ENCODE data around the gene S100A2.

S100A2 gene

DNA sequence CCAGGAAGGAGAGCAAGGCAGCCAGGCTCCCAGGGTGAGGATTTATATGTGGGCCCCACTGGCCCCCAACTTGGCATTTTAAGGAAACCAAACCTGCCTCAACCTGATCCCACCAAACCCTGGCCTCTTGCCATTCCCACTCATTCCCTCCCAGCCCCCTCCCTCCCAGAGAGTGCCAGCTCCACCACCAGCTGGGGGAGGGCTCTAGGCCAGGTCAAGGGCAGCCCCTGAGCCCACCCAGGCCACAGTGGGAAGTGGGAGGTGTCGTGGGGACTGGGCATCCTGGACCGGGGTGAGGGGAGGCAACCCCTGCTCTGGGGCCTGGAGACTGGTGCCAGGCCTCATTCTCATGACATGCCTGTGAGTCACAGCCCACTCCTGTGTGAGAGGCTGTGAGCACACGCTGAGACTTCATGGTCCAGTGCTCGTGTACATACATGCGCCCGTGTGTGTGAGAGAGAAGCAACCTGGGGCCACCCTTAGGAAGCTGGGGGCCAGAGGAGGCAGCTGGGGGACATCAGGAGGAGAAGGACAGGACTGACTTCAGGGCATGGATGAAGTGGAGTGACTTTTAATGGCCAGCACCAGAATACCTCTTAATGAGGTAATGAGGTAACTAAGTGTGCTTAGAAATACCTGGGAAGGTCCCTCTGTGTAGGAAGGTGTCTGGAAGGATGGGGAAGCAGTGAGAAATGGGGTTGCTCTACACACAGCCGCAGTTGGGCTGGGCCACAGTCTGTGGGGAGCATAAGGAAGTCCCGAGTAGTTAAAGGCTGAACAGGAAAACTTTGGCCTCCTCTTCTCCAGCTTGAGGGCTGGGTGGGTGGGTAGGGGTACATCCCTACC is at the start of gene S100A2:
TSS of gene S100A2 (minus strand) at position 316 of the 846 bp plus-strand sequence. CDS start 1,967 bp downstream, outside the sequence.
- peak in 1 of 4 experiments; percentile 7 for DNase-seq

DNA sequence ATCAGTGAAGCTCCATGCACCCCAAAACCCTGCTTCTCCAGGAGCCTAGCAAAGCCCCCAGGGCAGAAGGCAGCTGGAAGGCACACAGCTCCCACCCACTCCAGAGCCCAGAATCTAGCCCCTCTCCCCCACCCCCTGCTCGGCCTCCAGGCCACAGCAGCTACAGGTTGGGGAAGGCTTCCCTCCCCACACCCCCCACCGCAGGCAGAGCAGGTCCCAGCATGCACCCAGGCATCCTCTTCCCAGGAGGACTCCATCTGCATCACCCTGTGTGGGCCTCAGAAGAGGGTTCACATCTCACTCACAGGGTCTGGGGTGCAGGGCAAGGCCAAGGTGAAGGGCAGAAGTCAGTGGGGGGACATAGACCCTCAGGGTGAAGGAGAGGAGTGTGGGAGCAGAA is 49.8 kb upstream of the S100A2 start:
- no peak for DNase-seq

DNA sequence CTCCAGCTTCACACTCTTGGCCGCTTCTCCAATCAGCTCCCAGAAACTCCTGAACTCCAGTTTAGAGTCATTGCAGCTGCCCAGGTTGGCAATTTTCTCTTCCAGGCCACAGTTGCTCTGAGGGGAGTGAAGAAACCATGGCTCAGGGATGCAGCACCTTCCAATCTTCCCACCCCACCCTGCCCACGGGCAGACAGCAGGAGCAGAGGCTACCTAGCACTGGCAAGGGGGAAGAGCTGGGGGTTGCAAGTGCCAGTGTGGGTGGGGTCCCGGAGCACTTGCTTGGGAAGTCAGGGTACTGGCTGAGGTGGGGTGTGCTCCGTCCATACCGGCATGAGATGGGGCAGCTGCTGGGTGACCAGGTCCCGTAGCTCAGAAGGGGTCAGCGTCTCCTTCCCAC is 49.3 kb upstream of the S100A2 start:
- no peak for DNase-seq

DNA sequence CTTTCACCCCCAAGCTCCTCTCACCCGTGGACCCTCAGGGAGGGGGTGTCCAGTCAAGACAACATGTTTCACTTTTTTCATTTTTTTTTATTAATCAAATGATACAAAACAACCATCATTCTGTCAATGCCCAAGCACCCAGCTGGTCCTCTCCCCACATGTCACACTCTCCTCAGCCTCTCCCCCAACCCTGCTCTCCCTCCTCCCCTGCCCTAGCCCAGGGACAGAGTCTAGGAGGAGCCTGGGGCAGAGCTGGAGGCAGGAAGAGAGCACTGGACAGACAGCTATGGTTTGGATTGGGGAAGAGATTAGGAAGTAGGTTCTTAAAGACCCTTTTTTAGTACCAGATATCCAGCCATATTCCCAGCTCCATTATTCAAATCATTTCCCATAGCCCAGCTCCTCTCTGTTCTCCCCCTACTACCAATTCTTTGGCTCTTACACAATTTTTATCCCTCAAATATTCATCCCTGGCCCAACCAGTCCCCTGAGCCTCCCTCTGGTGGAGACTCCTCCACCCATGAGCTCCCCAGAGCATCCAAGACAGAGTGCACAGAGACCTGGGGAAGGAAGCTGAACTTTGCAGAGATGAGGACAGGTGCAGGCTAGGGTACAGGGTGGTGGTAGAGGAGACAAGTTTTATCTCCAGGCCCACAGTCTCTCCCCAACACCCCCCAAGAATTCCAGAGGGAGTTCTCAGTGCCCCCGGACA is 48.7 kb upstream of the S100A2 start:
- no peak for DNase-seq

DNA sequence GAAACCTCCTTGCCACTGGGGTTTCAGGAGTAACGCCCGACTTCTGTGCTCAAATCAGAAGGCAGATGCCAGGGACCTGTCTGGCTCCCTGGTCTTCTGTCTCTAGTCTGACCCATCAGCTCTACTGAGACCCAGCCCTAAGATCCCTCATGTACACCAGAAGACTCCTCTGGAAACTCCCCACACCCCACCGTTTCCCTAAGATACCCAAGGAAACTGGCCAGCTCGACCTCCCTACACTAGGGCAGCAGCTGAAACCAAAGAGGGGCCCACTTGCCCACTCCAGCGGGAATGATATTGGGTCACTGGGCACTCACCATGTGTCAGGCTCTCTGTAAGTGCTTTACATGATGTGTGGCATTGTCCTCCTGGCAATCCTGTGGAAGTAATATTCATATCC is 47.8 kb upstream of the S100A2 start:
- no peak for DNase-seq

DNA sequence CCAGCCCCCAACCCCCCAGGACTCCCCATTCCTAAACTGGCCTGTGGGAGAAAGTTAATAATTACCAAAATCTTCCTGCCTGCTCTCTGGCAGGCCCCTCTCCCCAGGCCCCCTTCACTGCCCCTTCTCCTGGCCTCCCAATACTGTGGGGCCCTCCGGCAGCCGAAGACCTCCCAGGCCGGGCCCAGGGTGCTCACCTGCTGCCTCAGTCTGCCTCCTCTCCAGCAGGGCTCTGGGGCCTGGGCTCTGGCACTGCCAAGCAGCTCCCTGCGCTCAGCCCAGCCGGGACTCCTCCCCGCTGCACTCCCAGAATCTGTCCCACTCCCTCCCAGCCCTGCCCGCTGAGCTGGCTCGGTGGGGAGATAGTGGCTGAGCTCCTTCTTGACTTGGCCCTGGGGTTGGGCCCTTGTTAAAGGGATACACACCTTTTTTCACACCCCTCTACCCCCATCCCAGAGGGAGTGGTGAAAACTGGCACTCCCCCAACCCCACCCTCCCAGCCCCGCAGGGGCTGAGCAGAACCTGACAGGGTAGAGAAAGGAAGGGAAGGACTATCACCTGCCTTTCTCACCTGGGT is 47.2 kb upstream of the S100A2 start, which contains the start of gene S100A16:
TSS of gene S100A16 (minus strand) at position 383 of the 577 bp plus-strand sequence. CDS start 4,986 bp downstream, outside the sequence.
- no peak for DNase-seq

DNA sequence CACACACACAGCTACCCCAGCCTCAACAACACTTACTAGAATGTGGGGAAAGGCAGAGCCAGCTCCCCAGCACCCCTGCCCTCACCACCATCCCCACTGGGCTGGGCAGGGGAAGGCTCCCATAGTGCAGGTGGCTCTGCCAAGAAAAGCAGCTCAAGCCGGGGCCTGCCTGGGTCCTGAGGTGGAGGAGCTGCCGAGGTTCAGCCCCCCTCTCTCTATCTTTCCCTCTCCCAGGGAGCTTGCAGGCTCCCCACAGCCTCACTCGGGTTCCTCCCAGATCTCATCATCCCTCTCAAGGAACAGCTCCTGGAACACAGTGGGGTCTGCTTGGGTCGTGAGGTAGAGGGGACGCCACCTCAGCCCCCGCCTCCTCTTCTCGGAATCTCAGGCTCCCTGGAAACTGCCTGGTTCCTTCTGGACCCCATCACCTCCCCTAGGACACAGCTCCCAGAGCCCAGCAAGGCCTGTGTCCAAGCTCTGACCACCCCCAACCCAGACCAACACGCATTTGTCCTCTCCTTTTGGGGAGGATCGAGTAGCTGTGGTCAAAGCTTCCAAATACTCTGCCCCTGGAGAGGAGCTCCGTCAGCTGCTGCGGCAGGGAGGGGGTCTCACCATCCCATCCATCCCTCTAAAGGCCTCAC is 46.6 kb upstream of the S100A2 start:
- no peak for DNase-seq

DNA sequence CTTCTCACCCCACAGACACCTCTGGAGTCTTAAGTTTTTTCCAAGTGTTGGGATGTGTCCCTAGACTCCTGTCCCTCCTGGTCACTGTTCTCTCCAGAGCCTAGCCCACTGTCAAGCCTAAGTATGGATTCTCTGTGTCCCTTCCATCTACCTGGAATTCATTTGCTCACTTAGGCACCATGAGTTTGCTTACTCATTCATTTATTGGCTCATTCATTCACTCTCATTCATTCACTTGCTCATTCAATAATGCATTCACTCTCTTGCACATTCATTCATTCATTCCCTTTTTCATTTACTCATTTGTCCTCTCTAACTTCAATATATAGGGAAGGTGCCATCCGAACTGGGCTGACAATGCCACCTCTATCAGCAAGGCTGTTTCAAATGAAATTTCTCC is 45.7 kb upstream of the S100A2 start:
- no peak for DNase-seq

DNA sequence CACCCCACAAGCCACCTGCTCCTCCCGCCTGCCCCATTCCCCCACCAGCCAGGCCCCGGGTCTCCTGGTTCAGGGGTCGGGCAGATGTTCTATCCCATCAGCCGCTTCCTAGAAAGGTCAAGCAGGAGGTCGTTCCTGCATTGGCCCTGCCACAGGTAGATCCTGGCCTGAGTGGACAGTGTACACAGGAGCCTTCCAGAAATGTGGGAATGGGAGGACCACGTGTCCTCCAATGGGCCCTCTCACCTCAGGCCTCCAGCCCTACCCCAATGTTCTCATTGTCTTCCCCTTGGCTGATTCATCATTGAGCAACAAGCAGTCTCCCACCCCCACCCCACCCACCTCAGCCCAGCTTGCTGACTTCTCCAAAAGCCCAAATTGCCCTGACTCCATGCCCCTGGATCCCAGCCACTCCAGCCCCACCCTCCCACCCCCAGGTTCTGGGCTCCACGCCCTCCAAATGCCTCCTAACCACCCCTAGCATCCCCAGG is 45.2 kb upstream of the S100A2 start:
- no peak for DNase-seq

DNA sequence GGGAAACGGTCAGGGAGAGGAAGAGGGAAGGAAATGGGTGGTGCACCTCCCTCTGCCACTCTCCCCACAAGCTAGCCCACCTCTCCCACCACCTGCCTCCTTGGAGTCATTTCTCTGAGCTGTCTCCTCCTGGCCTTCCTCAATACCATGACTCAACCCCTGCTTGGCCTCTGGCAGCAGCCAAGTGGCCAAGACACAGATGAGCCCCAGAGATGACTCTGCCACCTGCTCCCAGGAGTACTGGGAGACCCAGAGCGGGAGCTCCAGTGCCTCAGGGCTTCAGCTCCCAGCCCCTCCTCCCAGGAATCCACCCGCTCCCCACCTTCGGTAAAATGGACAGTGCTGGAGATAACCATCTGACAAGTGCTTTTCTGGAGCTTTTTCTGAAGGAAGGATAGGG is 44.7 kb upstream of the S100A2 start:
- no peak for DNase-seq

DNA sequence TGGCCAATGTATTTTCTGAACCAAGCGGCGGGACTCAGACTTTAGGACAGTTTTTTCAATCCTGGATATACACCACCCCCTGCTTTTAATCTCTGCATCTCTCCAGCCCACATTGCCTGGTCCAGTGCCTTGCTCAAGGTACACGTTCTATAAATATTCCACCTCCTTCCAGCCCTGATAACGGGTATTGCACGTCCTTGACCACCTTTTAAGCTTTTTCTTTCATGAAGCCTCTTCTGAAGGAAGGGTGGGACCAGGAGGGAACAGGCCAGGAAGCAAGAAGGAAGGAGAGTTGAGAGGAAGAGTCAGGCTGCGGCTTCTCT is 43.9 kb upstream of the S100A2 start:
- no peak for DNase-seq

DNA sequence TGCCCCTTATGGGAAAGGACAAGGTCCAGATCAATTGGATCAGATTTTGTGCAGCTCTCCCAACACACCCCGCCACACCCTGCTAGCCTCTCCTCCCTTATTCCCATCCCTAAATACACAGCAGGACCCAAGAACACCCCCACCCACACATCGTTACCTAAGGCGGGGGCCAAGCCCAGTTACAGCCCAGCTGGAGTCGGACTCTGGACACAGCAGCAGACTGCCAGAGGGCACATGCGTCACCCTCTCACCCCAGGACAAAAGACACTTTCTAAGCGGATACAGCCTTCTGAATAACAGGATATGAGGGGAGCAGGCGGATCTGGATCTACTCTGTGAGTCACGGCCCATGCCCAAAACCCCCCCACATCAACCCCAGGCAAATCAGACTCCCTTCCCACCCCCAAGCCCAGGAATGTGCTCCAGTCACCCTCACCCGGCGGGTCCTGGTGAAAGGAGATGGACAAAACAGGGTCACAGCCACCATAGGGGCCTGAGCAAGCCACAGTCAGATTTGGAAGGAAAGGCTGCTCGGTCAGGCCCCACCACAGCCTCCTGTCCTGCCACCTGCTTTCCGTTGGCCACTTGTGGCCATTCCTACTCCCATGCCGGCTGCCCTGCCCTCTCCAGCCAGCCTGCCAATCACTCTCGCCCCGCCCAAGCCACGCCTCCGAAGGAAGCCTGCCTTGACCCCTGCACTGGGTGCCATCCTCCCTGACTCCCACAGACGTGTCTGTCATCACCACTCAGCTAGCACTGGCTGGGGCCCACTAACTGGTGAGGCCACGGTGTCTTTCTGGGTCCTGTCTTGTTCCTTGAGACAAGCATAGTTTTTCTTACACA is 43.3 kb upstream of the S100A2 start:
- no peak for DNase-seq

DNA sequence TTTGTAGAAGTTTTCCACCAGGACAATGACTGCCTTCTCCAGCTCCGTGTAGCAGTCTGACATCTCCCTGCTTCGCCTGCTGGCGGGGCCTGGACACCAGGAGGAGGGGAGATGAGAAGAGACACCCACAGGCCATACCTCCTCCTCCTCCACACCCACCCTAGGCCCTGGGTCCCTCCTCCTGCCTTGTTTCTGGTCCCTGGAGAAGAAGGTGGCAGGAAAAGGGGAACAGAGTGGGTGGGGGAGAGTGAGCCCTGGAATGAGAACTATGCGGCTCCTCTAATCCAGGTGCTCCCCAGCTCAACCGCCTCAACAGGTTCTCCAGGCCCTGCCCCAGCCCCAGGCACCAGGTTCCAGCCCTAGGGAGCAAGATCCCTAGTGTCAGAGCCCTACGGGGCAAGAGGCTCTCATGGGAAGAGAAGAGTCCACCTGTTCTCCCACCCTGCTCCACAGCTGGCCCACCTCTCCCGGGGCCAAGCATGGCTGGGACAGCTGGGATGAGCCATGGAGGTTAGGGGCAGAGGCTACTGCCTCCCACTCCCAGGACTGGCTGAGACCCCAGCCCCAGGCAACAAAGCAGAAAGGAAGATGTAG is 42.5 kb upstream of the S100A2 start:
- DNase-seq = no peak

DNA sequence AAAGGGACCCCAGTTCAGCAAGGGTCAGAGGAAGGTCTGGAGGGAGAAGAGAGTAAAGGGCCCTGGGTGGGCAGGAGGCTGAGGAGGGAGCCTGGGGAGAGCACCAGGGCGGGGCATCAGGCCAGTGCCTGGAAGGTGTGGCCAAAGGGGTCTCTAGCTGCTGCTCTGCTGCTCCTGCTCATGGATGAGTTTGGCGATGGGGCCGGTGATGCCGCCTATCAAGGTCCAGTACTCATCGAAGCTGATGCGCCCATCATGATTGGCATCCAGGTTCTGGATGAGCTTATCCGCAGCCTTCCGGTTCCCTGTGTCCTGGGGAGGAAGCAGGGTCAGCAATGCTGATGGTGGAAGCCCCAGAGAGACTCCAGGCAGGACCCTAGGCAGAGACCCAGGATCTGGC is 41.7 kb upstream of the S100A2 start:
- DNase-seq = no peak

DNA sequence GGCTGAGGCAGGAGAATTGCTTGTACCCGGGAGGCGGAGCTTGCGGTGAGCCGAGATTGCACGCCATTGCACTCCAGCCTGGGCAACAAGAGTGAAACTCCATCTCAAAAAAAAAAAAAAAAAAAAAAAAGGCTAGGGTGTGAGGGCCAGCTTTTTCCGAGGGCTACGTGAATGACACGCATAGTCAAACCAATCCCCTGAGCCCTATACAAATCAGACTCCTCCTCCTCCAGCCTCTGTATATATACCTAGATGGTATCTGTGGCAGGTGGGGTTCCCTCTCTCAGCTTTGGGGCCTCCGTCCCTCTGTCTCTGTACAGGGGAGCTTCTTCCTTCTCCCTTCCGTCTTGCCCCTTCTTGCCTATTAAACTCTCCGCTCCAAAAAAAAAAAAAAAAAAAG is 40.5 kb upstream of the S100A2 start:
- DNase-seq = no peak

DNA sequence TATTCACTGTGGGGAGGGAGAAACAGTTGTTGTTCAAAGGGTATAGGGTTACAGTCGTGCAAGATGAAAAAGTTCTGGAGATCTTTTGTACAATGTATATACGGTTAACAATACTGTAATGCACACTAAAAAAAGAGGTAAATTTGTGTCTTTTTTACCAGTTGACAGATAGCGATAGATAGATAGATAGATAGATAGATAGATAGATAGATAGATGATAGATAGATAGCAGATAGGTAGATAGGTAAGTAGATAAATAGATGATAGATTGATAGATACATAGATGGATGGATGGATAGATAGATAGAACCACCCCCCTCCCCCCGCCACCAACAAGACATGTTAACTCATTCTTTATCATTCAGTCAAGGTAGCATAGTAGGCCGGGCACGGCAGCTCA is 37.1 kb upstream of the S100A2 start:
- DNase-seq = no peak

DNA sequence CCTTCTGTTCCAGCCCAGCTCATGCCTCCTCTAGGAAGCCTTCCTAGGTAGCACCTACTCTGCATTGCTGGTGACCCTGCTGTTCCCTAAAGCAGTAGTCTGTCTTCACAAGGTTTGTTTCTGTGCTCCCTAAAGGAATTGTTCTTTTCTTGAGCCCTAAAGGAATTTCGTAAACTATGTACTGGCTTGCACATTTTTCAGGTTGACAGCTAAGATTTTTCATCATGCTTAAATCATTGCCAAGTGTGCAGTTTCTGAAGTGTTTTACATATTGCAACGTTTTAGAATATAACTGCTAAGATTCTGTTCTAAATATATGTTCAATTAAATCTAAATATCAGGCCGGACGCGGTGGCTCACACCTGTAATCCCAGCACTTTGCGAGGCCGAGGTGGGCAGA is 34.2 kb upstream of the S100A2 start:
- no peak for DNase-seq

DNA sequence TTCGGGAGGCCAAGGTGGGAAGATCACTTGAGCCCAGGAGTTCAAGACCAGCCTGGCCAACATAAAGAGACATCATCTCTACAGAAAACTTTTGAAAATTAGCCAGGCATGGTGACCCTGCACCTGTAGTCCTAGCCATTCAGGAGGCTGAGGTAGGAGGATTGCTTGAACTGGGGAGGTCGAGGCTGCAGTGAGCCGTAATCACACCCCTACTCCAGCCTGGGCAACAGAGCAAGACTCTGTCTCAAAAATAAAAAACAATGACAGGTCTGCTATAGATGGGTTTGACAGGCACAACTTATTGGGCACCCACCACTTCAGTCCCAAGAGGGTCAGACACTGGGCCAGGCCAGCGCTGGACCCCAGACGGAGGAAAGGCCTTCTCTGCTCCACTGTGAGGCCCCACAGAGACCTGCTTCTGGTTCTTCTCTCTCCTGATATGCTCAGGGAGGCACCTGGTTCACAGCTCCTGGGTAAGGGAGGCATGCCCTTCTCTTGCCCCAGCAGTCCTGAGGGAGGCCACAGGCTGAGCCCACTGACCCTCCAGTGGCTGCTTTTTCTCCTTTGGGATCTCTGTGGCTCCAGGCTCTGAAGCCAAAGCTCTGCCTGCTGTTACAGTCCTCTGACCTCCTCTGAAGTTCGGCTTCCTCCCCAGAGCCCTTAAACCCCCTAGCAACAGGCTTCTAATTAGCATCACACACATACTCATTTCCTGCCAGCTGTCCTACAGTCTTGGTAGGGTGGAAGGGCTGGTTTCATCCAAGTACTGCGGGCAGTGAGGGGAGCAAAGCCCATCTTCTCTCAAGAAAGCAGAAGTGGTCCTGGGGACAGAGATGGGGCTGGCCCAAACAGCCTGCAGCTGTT is 32.9 kb upstream of the S100A2 start:
- no peak for DNase-seq

DNA sequence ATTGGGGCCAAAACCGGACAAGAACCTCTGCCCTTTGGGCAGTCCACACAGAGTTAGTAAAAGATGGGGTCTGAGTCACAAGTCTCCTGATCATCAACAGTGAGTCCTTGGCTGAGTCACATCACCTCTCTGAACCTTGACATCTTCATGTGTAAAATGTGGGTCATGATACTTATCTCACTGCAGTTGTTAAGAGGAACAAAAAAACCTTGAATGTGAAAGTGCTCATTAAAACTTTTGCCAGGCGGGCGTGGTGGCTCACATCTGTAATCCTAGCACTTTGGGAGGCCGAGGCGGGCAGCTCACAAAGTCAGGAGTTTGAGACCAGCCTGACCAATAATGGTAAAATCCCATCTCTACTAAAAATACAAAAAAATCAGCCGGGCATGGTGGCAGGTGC is 31.6 kb upstream of the S100A2 start:
- DNase-seq = no peak

DNA sequence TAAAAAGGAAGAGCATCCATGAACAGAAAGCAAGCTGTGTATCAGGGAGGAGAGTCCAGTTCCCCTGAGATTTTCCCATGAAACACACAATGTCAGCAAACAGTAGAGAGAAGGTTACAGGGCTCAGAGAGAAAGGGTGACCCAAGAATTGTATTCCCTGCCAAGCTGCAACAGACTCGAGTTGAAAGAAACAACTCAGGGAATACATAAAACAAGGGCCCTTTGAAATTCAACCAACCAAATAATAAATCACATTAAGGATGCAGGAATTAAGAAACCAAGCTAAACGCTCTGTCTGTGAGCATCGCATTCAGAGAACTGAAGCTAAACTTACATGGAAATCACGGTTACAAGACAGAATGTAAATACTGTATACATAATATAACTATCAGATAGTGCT is 27.1 kb upstream of the S100A2 start:
- DNase-seq = no peak

DNA sequence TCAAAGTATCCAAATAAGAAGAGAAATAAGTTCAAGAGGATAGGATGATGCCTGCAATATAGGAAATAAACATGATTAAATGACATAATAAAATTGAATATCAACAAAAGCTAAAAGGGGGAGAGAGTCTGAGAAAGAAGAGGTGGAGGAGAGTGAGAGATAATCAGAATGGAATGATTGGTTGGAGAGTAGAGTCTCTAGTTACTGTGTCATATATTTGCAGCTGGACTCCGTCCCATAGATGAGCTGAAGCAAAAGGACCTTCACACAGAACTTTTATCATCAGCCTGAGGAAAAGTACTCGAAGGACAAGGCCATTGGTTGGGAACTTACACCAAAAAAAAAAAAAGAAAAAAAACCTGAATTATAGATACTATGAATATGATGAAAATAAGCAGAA is 22.8 kb upstream of the S100A2 start:
- no peak for DNase-seq

Measured in activated naive CD4-positive, alpha-beta T cell (primary cell).